OCI-M2 (cell line): ENCODE results near the gene RPLP2.

Source experiments
- DNase-seq: peaks from one replicate; lab custom pipeline; 2025; ENCODE audit not compliant: unreplicated experiment; lab: John Stamatoyannopoulos, UW

RPLP2 gene

GRCh38 chr11:790721-791564 is 18.8 kb upstream of the RPLP2 start:
- no peak for DNase-seq

GRCh38 chr11:791658-792534 is 17.9 kb upstream of the RPLP2 start:
- DNase-seq = no peak

DNA sequence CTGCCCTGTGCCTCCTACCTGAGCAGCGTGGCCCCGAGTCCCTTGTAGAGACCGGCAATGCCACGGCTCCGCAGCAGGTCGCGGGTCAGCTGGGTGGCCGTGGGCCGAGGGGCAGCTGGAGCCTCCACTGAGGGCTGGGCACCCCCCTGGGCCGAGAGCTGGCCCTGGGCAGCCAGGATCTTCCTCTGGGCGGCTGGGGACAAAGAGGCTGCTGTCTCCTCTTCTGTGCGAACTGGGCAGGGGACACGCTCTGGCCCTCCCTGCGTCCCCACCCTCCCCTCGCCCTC is 17.3 kb upstream of the RPLP2 start:
- no peak for DNase-seq

- no peak for DNase-seq
Measured at GRCh38 chr11:792873-793272, 16.9 kb upstream of the RPLP2 start.

GRCh38 chr11:793556-793955 is 16.2 kb upstream of the RPLP2 start:
- no peak for DNase-seq

DNA sequence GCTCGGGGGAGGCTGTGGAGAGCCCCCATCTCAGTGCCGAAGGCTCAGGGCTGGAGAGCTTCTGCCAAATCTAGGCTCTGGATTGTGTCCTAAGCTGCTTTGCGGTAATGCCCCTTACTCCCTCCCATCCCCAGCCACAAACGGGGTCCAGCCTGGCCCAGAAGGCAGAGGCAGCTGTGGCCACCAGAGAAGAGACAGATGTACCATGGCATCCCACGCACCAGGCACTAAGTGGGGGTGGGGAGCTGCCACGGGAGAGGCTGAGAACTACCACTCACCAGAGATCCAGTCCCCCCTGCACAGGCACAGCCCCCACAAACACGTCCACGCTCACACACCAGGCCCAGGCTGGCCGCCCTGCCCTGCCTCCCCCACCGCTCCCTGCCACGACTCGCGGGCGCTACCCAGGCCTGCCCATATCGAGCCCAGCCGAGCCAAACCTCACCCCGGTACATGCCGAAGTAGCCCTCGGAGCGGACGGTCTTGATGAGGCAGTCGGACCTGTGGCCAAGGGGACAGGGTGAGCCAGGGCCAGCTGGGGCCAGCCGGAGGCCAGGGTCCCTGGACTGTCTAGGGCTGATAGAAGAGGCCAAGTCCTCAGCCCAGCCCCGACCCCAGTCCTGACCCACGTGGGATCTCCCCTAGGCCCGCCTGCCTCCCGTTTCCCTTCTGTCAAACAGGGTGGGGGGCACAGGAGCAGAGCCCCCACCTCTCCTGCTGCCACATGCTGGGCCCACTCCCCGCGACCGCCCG is 15.6 kb upstream of the RPLP2 start:
- no peak for DNase-seq

DNA sequence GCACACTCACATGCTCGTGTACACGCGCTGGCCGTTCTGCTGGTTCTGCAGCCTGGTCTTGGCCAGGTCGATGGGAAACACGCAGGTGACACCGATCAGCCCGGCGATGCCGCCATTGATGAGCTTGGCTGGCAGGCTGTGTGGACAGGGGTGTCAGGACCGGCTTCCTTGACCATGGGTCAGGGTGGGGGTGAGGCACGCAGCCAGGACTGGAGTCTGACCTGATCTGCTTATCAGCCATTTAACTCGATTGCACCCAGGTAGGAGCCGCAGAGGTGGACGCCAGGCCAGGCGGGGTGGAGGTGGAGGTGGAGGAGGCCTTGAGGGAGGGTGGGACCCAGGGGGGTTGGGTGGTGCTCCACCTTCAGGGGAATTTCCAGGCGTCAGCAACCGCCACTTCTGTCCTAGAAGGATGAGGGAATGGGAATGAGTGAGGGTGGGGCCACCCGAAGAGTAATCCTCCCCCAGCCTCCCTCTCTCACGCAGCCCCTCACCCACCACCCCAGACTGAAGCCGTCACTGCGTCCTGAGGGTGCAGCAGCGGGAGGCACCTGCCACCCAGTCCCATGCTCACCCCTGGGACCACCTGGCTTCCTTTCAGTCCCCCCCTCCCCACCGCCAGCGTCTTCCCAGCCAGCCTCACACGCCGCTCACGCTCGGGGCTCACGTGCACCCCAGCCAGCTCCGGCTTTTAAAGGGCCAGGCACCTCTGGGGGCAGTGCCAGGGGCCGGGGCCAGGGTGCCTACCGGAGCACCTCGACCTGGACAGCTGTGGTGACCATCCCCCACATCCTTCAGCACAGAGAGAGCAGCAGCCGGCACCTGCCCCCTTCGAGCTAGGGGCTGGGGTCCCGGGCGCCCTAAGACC is 14.8 kb upstream of the RPLP2 start:
- DNase-seq = no peak

DNA sequence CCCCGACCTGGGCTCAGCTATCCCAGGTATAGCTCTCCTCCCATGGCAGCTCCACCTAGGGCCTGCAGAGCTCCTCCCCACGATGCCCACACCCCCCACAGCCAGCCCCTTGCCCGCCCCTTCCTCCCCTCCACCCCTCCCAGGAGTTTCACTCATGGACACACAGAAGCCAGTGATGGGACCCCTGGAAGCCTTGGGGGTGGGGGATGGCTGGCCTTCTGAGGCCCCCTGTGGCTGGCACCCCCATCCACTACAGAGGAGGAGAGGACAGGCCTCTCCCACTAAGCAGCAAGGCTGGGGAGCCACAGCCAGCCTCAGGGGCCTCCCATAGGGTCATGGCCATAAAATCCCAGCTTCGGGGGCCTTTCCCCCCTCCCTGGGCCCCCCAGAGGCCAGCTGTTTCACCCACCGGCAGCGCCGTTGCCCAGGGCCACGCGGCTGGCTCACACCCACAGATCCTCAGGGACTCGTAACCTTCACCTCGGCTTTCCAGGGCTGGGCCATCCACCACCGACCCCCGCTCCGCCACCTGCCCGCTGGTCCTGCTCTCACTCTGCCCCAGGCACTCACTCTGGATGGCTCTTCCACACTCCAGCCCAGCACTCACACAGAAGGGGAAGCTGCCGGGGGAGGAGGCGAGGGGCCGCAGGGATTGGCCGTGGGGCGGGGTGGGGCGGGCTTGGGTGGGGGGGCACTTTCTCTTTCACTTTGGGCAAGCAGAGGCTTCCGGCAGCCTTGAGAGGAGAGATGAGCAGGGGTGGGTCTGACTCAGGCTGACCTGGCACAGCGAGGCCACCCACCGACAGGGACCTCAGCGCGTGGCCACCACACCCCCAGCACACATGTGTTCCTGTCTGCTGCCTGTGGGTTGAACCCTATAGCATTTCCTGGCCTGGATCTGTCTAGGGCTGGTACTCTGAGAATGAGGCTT is 13.9 kb upstream of the RPLP2 start:
- no peak for DNase-seq

DNA sequence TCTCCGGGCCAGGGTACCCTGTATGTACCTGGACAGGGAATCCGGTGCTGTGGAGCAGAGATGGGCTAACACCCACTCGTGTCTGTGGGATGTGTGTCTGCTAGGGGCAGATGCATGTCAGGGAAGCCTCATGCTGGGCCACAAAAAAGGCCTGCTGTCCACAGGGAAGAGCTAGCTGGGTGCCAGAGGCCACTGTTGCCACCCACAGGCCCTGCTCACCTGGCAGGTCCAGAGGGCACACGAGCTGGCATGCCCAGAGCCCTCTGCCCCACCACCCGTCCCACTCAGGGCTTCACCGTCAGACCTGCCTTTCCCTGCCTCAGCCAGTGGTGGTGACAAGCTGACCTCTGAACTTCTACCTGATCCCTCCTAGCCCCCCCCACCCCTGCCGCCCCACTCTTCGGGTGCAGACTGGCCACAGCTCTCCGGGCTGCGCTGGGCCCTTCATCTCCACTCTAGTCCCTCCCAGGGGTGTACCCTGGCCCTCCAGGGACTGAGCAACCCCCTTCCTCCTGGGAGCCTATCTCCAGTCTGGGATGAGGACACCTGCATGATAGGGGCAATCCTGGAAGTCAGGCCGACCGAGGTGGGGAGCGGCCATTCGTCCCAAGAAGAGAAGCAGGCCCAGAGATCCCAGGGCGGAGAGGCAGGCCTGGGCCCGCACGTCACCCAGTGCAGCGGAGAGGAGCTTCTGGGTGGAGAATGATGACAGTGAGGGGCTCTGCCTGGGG is 13.0 kb upstream of the RPLP2 start:
- no peak for DNase-seq

DNA sequence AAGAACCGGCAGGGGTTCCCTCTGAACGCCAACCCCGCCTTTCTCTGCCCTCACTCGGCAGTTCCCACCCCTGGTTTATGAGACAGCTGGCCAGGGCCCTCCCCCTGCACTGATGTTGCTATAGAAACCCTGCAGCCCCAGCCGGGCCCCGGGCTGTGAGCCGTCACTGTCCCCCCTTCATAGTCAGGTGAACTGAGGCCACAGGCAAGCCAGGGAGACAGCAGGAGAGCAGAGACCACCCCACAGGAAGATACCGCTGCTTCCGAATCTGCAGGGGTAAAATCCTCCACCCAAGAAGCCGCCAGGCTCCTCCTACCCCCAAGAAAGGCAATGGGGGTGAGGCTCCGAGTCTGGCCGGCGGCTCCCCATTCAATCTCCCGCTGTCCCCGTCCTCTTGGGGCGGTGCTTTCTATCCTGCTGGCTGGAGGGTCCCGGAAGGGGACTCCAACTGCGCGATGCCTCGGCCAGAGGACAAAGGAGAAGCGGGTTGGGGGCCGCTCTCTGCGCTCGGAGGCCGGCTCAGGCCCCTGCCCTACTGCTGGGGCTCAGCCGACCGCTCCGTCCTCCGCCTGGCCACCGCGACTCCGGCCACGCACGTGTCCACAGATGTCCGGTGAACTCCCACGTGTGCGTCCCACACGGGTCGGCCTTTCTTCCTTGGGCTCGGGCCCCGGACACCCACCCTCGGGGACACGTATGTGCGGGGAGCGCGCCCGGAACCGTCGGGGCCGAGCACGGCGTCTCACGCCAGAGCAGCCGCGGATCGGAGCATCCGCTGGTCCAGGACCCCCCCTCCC is 12.3 kb upstream of the RPLP2 start:
- DNase-seq = no peak

DNA sequence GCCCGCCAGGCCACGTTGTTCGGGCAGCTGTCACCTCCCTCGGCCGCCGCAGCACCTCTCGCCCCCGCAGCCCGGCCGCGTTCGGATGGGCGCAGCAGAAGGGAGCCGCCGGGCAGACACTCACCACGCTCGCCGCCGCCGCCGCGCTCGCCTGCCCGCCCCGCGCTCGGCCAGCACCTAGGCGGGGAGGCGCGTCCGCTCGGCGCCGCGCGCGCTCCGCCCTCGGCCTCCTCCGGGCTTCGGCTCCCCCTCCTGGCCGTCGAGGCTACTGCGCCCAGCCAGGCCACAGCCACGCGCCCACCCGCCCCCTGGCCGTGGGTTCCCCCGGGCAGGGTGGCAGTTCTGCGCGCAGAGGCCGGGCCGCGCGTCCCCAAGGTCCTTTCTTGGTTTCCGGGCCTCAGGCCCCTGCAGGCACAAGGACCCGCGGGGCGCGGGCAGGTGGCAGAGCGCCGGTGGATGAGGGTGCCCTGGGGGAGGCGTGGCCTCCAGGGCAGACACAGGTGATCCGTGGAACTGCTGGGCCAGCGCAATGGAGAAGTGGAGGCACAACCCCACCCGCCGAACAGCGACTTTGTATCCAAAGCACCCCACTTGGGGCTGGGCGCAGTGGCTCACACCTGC is 11.6 kb upstream of the RPLP2 start, which contains the start of gene SLC25A22:
SLC25A22 (minus strand) TSS at position 189 of the 621 bp plus-strand sequence. CDS start 3,275 bp downstream, outside the sequence.
- DNase-seq = no peak

DNA sequence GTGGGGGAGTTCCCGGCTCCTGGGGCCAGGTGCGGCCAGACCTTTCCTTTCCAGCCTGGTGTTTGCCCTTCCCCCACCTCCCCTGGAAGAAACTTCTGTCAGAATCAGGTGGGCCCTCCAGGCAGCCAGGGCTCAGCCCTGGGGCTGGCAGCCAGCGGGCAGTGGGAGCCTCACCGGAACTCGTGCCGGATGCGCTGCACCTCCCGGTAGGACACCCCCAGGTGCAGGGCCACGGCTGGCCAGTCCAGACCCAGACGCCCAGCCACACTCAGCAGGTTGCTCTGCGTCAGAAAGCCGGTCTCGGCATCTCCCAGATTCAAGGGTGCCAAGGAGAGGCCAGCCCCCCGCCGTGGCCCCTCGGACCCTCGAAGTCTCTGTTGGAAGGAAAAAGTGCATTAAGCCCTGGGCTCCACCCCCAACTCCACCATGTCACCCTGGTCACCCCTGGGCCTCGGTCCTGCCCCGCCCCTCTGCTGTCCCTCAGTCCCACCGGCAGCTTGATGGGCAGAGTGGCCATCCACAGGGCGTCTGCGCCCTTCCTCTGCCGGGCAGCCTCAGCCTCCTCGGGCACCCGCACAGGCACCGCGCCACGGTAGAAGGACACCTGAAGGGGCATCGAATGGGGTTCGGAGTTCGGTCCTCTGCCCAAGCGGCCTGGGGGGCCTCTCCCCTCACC is 10.0 kb upstream of the RPLP2 start:
- no peak for DNase-seq

- no peak for DNase-seq
Measured at GRCh38 chr11:800473-800872, 9.3 kb upstream of the RPLP2 start.

DNA sequence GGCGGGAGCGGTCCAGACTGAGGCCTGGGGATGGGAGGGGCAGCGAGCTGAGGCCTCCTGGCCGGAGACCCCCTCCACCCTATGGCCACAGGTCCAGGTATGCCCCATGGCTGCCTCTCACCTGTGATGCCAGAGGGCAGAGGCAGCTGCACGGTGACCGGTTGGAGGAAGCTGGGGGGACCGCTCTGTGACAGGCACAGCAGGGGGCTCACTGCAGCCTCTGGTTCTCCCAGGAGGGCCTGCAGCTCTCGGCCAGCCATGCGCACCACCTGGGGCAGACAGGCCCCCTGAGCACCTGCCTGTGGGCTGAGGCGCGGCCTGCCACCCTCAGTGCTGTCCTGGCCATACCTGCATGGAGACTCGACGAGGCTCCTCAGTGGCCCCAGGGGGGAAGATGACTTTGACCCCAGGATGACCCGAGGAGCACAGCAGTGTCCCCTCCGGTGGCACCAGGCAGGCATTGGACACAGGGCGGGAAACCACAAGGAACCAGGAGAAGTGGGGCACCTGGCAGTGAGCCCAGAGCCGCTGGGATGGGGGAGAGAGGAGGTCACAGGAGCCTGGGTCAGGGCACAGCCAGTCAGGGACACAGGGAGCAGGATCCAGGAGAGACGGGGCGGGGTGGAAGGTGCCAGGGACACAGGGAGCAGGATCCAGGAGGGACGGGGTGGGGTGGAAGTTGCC is 8.5 kb upstream of the RPLP2 start:
- no peak for DNase-seq

DNA sequence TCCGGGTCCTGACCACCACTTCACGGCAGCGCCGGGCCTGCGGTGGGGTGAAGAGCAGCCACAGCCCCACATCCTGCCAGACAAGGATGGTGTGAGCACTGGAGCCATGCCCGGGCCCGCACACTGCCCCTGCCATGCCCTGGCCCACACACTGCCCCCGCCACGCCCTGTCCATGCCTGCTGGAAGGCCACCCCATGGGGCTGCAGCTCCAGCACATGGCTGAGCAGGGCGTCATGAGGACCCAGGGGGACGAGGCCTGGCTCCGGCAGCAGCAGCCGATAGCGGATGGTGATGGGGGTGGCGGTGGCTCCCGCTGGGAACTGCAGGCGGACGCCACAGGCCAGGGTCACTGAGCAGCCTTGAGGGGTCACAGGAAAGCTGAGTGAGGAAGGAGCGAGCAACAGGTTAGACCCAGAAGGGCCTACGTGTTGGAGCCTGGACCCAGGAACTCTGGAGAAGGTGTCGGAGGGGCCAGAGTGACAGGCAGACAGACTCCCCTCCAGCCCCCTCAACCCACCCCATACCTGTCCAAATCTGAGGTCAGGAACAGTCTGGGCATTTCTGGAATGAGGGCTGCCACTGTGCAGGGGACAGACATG is 7.6 kb upstream of the RPLP2 start:
- no peak for DNase-seq
